ENCODE data around the gene TPCN2. TPM values are rescaled to one million over a fixed set of nuclear protein-coding genes. Genes with fewer than 3 reads are reported as not detected.

The TPCN2 gene
- polyA plus RNA-seq, 1 donor from 2014 or later = 14.2 TPM

DNA sequence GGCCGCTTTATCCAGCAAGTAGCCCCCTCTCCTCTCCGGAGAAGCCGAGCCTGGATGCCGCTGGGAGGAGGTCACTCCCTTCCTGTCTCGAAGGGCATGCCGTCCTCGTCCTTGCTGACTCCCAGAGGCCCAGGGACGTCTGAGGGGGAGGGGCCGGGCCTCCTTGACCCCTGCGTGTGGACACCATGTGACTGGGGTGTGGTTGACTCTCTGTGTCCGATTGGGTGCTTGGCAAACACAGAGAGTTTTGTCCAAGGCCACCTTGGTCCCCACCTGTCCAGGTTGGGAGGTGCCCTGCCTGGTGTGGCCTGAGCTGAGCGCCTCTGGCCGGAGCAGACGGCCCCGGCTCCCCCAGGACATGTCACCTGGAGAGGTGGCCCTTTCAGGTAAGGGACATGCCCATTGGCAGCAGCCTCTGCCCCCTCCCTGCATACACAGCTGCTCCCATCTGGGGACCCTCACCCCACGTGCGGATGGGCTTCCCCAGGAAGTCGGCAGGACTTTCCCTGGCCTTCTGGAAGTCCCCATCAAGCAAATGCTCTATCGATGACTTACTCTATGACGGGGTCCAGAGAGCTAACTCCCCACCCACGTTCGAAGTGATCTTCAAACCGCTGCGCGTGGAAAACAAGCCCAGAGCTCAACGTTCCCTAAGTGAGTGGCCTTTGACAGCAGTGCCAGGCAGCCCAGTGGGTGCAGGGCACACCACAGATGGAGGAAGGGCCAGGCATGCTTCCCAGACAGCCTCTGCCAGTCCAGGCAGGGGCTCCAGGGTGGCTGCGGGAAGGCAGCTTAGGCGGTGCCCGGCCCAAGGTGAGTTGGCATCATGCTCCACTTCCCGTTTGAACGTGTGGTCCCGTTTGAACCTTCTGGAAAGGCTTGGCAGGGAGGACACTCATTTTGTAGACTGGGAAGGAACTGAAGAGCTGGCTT, 106.8 kb downstream of the TPCN2 start, which contains the start of gene SMIM38:
TSS of gene SMIM38 (plus strand) at position 634 of the 933 bp plus-strand sequence. CDS start 1,912 bp downstream, outside the sequence.
- no peak within 1 kb of the TSS for H2AFZ ChIP-seq (ENCODE audit: low read depth, low read length)
- H3K9ac ChIP-seq (ENCODE audit: low read length) = no peak within 1 kb of the TSS
- TF ChIP-seq, protein P1, sequence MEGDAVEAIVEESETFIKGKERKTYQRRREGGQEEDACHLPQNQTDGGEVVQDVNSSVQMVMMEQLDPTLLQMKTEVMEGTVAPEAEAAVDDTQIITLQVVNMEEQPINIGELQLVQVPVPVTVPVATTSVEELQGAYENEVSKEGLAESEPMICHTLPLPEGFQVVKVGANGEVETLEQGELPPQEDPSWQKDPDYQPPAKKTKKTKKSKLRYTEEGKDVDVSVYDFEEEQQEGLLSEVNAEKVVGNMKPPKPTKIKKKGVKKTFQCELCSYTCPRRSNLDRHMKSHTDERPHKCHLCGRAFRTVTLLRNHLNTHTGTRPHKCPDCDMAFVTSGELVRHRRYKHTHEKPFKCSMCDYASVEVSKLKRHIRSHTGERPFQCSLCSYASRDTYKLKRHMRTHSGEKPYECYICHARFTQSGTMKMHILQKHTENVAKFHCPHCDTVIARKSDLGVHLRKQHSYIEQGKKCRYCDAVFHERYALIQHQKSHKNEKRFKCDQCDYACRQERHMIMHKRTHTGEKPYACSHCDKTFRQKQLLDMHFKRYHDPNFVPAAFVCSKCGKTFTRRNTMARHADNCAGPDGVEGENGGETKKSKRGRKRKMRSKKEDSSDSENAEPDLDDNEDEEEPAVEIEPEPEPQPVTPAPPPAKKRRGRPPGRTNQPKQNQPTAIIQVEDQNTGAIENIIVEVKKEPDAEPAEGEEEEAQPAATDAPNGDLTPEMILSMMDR (IDR thresholded peaks at IDR 0.05; ENCODE audit: poor library complexity, severe bottlenecking) = no peak
- TF ChIP-seq, protein P2, sequence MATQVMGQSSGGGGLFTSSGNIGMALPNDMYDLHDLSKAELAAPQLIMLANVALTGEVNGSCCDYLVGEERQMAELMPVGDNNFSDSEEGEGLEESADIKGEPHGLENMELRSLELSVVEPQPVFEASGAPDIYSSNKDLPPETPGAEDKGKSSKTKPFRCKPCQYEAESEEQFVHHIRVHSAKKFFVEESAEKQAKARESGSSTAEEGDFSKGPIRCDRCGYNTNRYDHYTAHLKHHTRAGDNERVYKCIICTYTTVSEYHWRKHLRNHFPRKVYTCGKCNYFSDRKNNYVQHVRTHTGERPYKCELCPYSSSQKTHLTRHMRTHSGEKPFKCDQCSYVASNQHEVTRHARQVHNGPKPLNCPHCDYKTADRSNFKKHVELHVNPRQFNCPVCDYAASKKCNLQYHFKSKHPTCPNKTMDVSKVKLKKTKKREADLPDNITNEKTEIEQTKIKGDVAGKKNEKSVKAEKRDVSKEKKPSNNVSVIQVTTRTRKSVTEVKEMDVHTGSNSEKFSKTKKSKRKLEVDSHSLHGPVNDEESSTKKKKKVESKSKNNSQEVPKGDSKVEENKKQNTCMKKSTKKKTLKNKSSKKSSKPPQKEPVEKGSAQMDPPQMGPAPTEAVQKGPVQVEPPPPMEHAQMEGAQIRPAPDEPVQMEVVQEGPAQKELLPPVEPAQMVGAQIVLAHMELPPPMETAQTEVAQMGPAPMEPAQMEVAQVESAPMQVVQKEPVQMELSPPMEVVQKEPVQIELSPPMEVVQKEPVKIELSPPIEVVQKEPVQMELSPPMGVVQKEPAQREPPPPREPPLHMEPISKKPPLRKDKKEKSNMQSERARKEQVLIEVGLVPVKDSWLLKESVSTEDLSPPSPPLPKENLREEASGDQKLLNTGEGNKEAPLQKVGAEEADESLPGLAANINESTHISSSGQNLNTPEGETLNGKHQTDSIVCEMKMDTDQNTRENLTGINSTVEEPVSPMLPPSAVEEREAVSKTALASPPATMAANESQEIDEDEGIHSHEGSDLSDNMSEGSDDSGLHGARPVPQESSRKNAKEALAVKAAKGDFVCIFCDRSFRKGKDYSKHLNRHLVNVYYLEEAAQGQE (IDR thresholded peaks at IDR 0.05; ENCODE audit: borderline replicate concordance) = no peak
- TF ChIP-seq POLR2AphosphoS5 (IDR thresholded peaks at IDR 0.05) = no peak
- TF ChIP-seq EZH2 (IDR thresholded peaks at IDR 0.05; ENCODE audit: borderline replicate concordance, insufficient read depth, low read length, poor library complexity, severe bottlenecking) = no peak
- TF ChIP-seq EP300 (conservative IDR thresholded peaks at IDR 0.05; ENCODE audit: poor library complexity, severe bottlenecking) = no peak
- no peak for TF ChIP-seq RAD21 (conservative IDR thresholded peaks at IDR 0.05)
- no peak for TF ChIP-seq SMC3 (conservative IDR thresholded peaks at IDR 0.05; ENCODE audit: poor library complexity)
- no peak for TF ChIP-seq MXI1 (conservative IDR thresholded peaks at IDR 0.05; ENCODE audit: poor library complexity, severe bottlenecking)
- no peak for TF ChIP-seq TAF1 (IDR thresholded peaks at IDR 0.05; ENCODE audit: low read depth)
- no peaks in the 10 kb centered on the region for H3K79me2 ChIP-seq (replicated peaks; ENCODE audit: insufficient read depth, low read length)
- no peak within 1 kb of the TSS for H3K27ac ChIP-seq (ENCODE audit: low read length)
- H3F3A ChIP-seq (ENCODE audit: insufficient read depth, low read length, poor library complexity, severe bottlenecking) = no peaks in the 10 kb centered on the region
- H3K27me3 ChIP-seq (ENCODE audit: insufficient read depth, low read depth, low read length) = no peaks in the 10 kb centered on the region
- H3K36me3 ChIP-seq (ENCODE audit: insufficient read depth, low read length) = no peaks in the 10 kb centered on the region
- no peaks in the 10 kb centered on the region for H3K9me2 ChIP-seq (ENCODE audit: insufficient read depth, low read length)
- no peaks in the 10 kb centered on the region for H3K9me3 ChIP-seq (ENCODE audit: low read length)
- H3K4me3 ChIP-seq (ENCODE audit: low read length) = no peak within 1 kb of the TSS
- no peak within 1 kb of the TSS for H3K4me2 ChIP-seq (ENCODE audit: low read length)
- no peaks in the 10 kb centered on the region for H4K20me1 ChIP-seq (ENCODE audit: insufficient read depth)

DNA sequence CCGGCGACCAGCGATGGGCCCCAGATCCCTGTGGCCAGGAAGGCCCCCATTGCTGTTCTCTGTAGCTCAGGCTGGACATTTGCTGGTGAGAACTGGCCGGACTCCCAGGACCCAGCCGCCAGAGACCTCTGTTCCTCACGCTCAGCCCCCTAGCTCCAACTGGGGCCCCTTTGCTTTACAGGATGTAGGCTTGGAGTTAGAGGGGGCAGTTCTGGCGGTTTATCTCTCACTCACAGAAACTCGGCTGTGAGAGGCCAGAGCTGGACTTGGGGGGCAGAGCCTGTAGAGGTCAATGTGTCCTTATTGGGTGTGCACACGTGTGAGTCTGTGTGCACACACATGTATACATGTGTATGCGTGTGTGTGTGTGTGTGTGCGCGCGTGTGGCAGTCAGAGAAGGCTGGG, 107.5 kb downstream of the TPCN2 start:
- Histone ChIP-seq H4K20me1 (ENCODE audit: insufficient read depth) (no peaks in the 10 kb centered on the region), H3K9ac (ENCODE audit: low read length) (no peak overlapping the region), H3K36me3 (ENCODE audit: insufficient read depth, low read length) (no peaks in the 10 kb centered on the region), H3K4me2 (ENCODE audit: low read length) (no peak overlapping the region), H3K27me3 (ENCODE audit: insufficient read depth, low read depth, low read length) (no peaks in the 10 kb centered on the region), H3F3A (ENCODE audit: insufficient read depth, low read length, poor library complexity, severe bottlenecking) (no peaks in the 10 kb centered on the region), H3K79me2 (replicated peaks; ENCODE audit: insufficient read depth, low read length) (no peaks in the 10 kb centered on the region), H3K27ac (ENCODE audit: low read length) (no peak overlapping the region), H3K4me3 (ENCODE audit: low read length) (no peak overlapping the region), H2AFZ (ENCODE audit: low read depth, low read length) (no peak overlapping the region), H3K9me3 (ENCODE audit: low read length) (no peaks in the 10 kb centered on the region), H3K9me2 (ENCODE audit: insufficient read depth, low read length) (no peaks in the 10 kb centered on the region)
- TF ChIP-seq, protein P2 (IDR thresholded peaks at IDR 0.05; ENCODE audit: borderline replicate concordance) = no peak
- no peak for TF ChIP-seq MXI1 (conservative IDR thresholded peaks at IDR 0.05; ENCODE audit: poor library complexity, severe bottlenecking)
- TF ChIP-seq EZH2 (IDR thresholded peaks at IDR 0.05; ENCODE audit: borderline replicate concordance, insufficient read depth, low read length, poor library complexity, severe bottlenecking) = no peak
- TF ChIP-seq, protein P1 (IDR thresholded peaks at IDR 0.05; ENCODE audit: poor library complexity, severe bottlenecking) = no peak
- TF ChIP-seq SMC3 (conservative IDR thresholded peaks at IDR 0.05; ENCODE audit: poor library complexity) = no peak

Measured in neural cell (in vitro differentiated cells).